HG03196 (cell line): ENCODE data around the gene COL4A1.

Experiments
- ATAC-seq: cut with Tn5 transposase; IDR thresholded peaks from one replicate; pipeline ENCODE4 v1.9.1; 2021; ENCODE audit not compliant: unreplicated experiment

COL4A1 gene

GRCh38 chr13:110099922-110100321, 207.0 kb downstream of the COL4A1 start:
- no peak for ATAC-seq
